ENCODE measurements around the gene CFAP74. TPM values are rescaled to one million over a fixed set of nuclear protein-coding genes. Genes with fewer than 3 reads are reported as not detected.

The CFAP74 gene
- total and polyA plus RNA-seq, 2 of the 13 experiments (the other 11 are each of a cell fraction or from before 2014, with no cell fraction given) = 0.27 to 0.62 TPM

GRCh38 chr1:1922956-1923833 is 80.4 kb downstream of the CFAP74 start (continued):
- TF ChIP-seq ETS1 (CRISPR knock-in tag; IDR thresholded peaks at IDR 0.05) = no peak
- 0 out of 2 replicates have a peak, but pooled peaks have one; percentile 49 for TF ChIP-seq ZNF142 (CRISPR knock-in tag; IDR thresholded peaks at IDR 0.05)
- no peak for TF ChIP-seq IKZF1 (IDR thresholded peaks at IDR 0.05)
- TF ChIP-seq ZNF441 (CRISPR knock-in tag; IDR thresholded peaks at IDR 0.05; ENCODE audit: borderline replicate concordance) = no peak
- 0 out of 2 replicates have a peak, but pooled peaks have one; percentile 39 for TF ChIP-seq PRDM15 (CRISPR knock-in tag; IDR thresholded peaks at IDR 0.05)
- TF ChIP-seq TEF (CRISPR knock-in tag; IDR thresholded peaks at IDR 0.05) = no peak
- peak; percentile 84 for TF ChIP-seq ARID4A (CRISPR knock-in tag; IDR thresholded peaks at IDR 0.05; ENCODE audit: borderline replicate concordance)
- TF ChIP-seq RAD51 (IDR thresholded peaks at IDR 0.05; ENCODE audit: borderline replicate concordance) = no peak
- no peak for TF ChIP-seq NFATC3 (CRISPR knock-in tag; IDR thresholded peaks at IDR 0.05)
- TF ChIP-seq HNRNPLL (IDR thresholded peaks at IDR 0.05; ENCODE audit: low read depth, low read length, poor library complexity, severe bottlenecking) = no peak
- no peak for TF ChIP-seq ZZZ3 (CRISPR knock-in tag; IDR thresholded peaks at IDR 0.05; ENCODE audit: borderline replicate concordance)

Data from HepG2 (cell line).